Measurements from ENCODE around the gene F8A1. TPM values are rescaled to one million over a fixed set of nuclear protein-coding genes. Genes with fewer than 3 reads are reported as not detected.

F8A1 gene
- polyA plus RNA-seq, 5 donors, result 9.3 to 22.4 (median 15.7) TPM

Other genes with a start within 250 kb of the F8A1 start
- gene CTAG2, start 232.8 kb upstream of the F8A1 start, polyA plus RNA-seq (ENCODE audit: insufficient read depth in 1 of 5, insufficient read length in 5 of 5, low replicate concordance in 1 of 5), result not detected
- 1 to 10 TPM; 6.8 to 8.4 (median 8.3) TPM for gene GAB3, start 135.3 kb upstream of the F8A1 start, polyA plus RNA-seq (ENCODE audit: insufficient read depth in 1 of 5, insufficient read length in 5 of 5, low replicate concordance in 1 of 5)
- gene DKC1, start 123.5 kb upstream of the F8A1 start, polyA plus RNA-seq (ENCODE audit: insufficient read depth in 1 of 5, insufficient read length in 5 of 5, low replicate concordance in 1 of 5), result 10 to 100 TPM; 53.5 to 67.6 (median 61.4) TPM
- 10 to 100 TPM; 37.6 to 48.0 (median 45.5) TPM for gene MPP1, start 80.9 kb upstream of the F8A1 start, polyA plus RNA-seq (ENCODE audit: insufficient read depth in 1 of 5, insufficient read length in 5 of 5, low replicate concordance in 1 of 5)
- gene SMIM9, start 51.7 kb upstream of the F8A1 start, polyA plus RNA-seq (ENCODE audit: insufficient read depth in 1 of 5, insufficient read length in 5 of 5, low replicate concordance in 1 of 5), result not detected
- gene F8, start 136.4 kb downstream of the F8A1 start, polyA plus RNA-seq (ENCODE audit: insufficient read depth in 1 of 5, insufficient read length in 5 of 5, low replicate concordance in 1 of 5), result 1 to 10 TPM; 3.7 to 5.9 (median 4.7) TPM
- 100 to 1,000 TPM; 108 to 133 (median 113) TPM for gene FUNDC2, start 140.5 kb downstream of the F8A1 start, polyA plus RNA-seq (ENCODE audit: insufficient read depth in 1 of 5, insufficient read length in 5 of 5, low replicate concordance in 1 of 5)
- gene CMC4, start 184.8 kb downstream of the F8A1 start, polyA plus RNA-seq (ENCODE audit: insufficient read depth in 1 of 5, insufficient read length in 5 of 5, low replicate concordance in 1 of 5), result 10 to 100 TPM in 1 of 5 donors, 1 to 10 TPM in 4; 6.7 to 12.6 (median 8.5) TPM
- 10 to 100 TPM; 17.4 to 26.1 (median 20.5) TPM for gene MTCP1, start 184.8 kb downstream of the F8A1 start, polyA plus RNA-seq (ENCODE audit: insufficient read depth in 1 of 5, insufficient read length in 5 of 5, low replicate concordance in 1 of 5)
- 10 to 100 TPM; 18.6 to 25.3 (median 23.2) TPM for gene BRCC3, start 185.2 kb downstream of the F8A1 start, polyA plus RNA-seq (ENCODE audit: insufficient read depth in 1 of 5, insufficient read length in 5 of 5, low replicate concordance in 1 of 5)